ENCODE data around the gene GYPC. TPM values are rescaled to one million over a fixed set of nuclear protein-coding genes. Genes with fewer than 3 reads are reported as not detected.
A peak's percentile ranks its signal among the peaks of the same experiment; 100 is the strongest.

Gene GYPC
- polyA plus RNA-seq, 3 donors from 2014 or later: 164 to 231 (median 178) TPM

DNA sequence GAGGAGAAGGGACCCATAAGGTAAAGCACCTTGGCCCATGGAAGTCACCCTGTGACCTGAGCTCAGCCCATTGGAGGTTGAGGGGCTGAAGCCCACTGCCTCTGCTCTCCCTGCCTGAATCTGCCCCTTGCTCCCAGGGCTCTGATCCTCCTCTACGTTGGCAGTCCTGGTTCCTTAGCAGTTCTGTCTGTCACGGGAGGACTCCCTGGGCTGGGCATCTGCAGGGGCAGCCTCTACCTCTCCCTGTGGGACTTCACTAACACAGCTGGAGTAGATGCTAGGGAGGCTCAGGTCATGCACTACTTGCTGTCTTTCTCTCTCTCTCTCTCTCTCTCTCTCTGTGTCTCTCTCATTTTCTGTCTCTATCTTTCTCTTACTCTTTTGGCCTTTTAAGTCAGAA, 8.7 kb downstream of the GYPC start:
- Mint-ChIP-seq H3K27ac (peak overlapping the region; percentile 86 to 98 (median 94)), H3K27me3 (ENCODE audit: low read depth in 3 of 3) (peaks cover 0 to 11% (median 4%) of the 10 kb centered on the region in 3 donors), H3K4me3 (peak overlapping the region in 4 of 5 donors; percentile 63 to 75 (median 66)), H3K9me3 (no peaks in the 10 kb centered on the region), H3K4me1 (peaks cover 88 to 99% of the 10 kb centered on the region in 2 donors), H3K36me3 (no peaks in the 10 kb centered on the region)
- no peak for DNase-seq

DNA sequence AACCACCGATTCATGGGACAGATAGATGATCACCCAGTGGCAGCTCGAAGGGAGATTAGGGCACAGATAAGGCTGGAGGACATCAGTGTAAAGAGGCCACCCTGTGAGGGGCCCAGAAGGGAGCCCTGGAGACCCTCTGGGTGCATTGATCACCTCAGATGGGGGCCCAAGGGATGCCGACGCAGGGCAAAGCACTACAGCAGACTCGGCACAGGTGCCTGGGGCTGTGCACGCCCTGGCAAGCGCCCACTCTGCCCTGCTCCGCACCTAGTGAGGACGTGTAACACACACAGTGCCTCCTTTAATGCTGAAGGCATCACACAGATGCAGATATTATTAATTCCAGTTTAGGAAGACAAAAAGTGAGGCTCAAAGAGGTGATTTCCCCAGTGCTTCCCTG, 9.5 kb downstream of the GYPC start:
- Mint-ChIP-seq H3K4me3 (peak overlapping the region in 1 of 5 donors; percentile 57), H3K4me1 (peaks cover 87 to 93% of the 10 kb centered on the region in 2 donors), H3K36me3 (no peaks in the 10 kb centered on the region), H3K27me3 (ENCODE audit: low read depth in 3 of 3) (peaks cover 0 to 11% (median 4%) of the 10 kb centered on the region in 3 donors), H3K9me3 (no peaks in the 10 kb centered on the region), H3K27ac (peak overlapping the region; percentile 58 to 98 (median 92))
- no peak for DNase-seq

- H3K9me3 Mint-ChIP-seq: no peaks in the 10 kb centered on the region
- peaks cover 0 to 6% (median 2%) of the 10 kb centered on the region in 3 donors for H3K27me3 Mint-ChIP-seq (ENCODE audit: low read depth in 3 of 3)
- H3K36me3 Mint-ChIP-seq: no peaks in the 10 kb centered on the region
- peak overlapping the region in 2 of 6 donors; percentile 11 to 42 for H3K27ac Mint-ChIP-seq
- H3K4me1 Mint-ChIP-seq: peaks cover 83 to 92% of the 10 kb centered on the region in 2 donors
- peak overlapping the region in 1 of 5 donors; percentile 15 for H3K4me3 Mint-ChIP-seq
- DNase-seq: no peak
Observed at GRCh38 chr2:126668254-126668653, 12.3 kb downstream of the GYPC start.

DNA sequence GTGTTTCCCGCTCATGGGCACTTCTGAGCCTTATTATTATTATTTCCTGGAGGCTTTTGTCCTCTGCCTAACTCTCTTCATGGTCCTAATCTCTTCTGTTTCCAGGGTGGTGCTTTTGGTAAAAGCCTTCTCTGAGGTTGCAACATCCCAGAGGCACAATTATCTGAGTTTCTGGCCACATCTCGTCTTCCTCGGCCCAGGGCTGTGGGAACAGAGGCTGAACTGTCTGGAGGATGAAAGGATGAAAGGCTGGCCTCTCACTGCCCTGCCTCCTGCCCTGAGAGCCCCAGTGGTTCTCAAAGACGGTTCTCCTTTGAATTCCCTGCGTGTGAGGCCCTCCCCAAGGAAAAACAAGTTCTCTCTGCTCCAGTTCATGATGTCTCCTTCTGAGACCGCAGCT, 13.8 kb downstream of the GYPC start:
- DNase-seq: no peak
- H3K27me3 Mint-ChIP-seq (ENCODE audit: low read depth in 3 of 3): peaks cover 0 to 4% (median 0%) of the 10 kb centered on the region in 3 donors
- H3K4me3 Mint-ChIP-seq: no peak overlapping the region
- H3K4me1 Mint-ChIP-seq: peaks cover 76 to 91% of the 10 kb centered on the region in 2 donors
- no peaks in the 10 kb centered on the region for H3K9me3 Mint-ChIP-seq
- H3K27ac Mint-ChIP-seq: peak overlapping the region in 3 of 6 donors; percentile 49 to 74 (median 67)
- peaks cover 3 to 5% (median 4%) of the 10 kb centered on the region in 3 donors for H3K36me3 Mint-ChIP-seq

DNA sequence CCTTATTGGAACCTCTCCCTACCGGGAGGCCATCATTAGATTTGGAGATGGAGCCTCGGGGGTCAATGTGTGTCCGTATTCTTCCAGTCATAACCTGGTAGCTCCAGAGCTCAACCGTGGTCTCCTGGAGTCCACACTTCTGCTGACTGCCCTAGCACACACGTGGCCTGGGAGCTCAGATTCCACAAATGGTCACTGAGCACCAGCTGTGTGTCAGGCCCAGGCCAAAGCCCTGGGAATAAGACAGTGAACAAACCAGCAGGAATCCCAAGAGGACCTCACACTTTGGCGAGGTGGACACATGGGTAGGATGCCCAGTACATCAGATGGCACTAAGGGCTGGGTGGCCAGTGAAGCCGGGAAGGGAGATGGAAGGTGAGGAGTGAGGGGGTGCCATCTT, 15.5 kb downstream of the GYPC start:
- Mint-ChIP-seq H3K36me3 (peaks cover 16 to 19% (median 17%) of the 10 kb centered on the region in 3 donors), H3K27me3 (ENCODE audit: low read depth in 3 of 3) (peaks cover 0 to 1% (median 0%) of the 10 kb centered on the region in 3 donors), H3K9me3 (peaks cover 3 to 12% (median 5%) of the 10 kb centered on the region in 6 donors), H3K4me3 (no peak overlapping the region), H3K27ac (peak overlapping the region in 2 of 6 donors; percentile 61 to 65), H3K4me1 (peaks cover 74 to 89% of the 10 kb centered on the region in 2 donors)
- no peak for DNase-seq

GRCh38 chr2:126672980-126673605, 17.1 kb downstream of the GYPC start:
- Mint-ChIP-seq H3K9me3 (peaks cover 3 to 12% (median 5%) of the 10 kb centered on the region in 6 donors), H3K27ac (peak overlapping the region in 3 of 6 donors; percentile 41 to 53 (median 42)), H3K36me3 (peaks cover 16 to 20% (median 17%) of the 10 kb centered on the region in 3 donors), H3K4me3 (no peak overlapping the region), H3K4me1 (peaks cover 76 to 89% of the 10 kb centered on the region in 2 donors), H3K27me3 (ENCODE audit: low read depth in 3 of 3) (peaks cover 0 to 1% (median 0%) of the 10 kb centered on the region in 3 donors)
- DNase-seq: no peak

GRCh38 chr2:126674075-126674744, 18.3 kb downstream of the GYPC start:
- Mint-ChIP-seq H3K36me3 (peaks cover 16 to 20% (median 17%) of the 10 kb centered on the region in 3 donors), H3K27me3 (ENCODE audit: low read depth in 3 of 3) (peaks cover 0 to 3% (median 0%) of the 10 kb centered on the region in 3 donors), H3K4me1 (peaks cover 76 to 89% of the 10 kb centered on the region in 2 donors), H3K4me3 (no peak overlapping the region), H3K27ac (peak overlapping the region in 2 of 6 donors; percentile 21 to 23), H3K9me3 (peaks cover 3 to 12% (median 5%) of the 10 kb centered on the region in 6 donors)
- DNase-seq: no peak

GRCh38 chr2:126675637-126676036, 19.7 kb downstream of the GYPC start:
- peaks cover 74 to 85% of the 10 kb centered on the region in 2 donors for H3K4me1 Mint-ChIP-seq
- DNase-seq: no peak
- H3K4me3 Mint-ChIP-seq: no peak overlapping the region
- peaks cover 16 to 20% (median 17%) of the 10 kb centered on the region in 3 donors for H3K36me3 Mint-ChIP-seq
- H3K27ac Mint-ChIP-seq: peak overlapping the region; percentile 9 to 74 (median 43)
- H3K9me3 Mint-ChIP-seq: peaks cover 3 to 12% (median 5%) of the 10 kb centered on the region in 6 donors
- peaks cover 0 to 3% (median 0%) of the 10 kb centered on the region in 3 donors for H3K27me3 Mint-ChIP-seq (ENCODE audit: low read depth in 3 of 3)

DNA sequence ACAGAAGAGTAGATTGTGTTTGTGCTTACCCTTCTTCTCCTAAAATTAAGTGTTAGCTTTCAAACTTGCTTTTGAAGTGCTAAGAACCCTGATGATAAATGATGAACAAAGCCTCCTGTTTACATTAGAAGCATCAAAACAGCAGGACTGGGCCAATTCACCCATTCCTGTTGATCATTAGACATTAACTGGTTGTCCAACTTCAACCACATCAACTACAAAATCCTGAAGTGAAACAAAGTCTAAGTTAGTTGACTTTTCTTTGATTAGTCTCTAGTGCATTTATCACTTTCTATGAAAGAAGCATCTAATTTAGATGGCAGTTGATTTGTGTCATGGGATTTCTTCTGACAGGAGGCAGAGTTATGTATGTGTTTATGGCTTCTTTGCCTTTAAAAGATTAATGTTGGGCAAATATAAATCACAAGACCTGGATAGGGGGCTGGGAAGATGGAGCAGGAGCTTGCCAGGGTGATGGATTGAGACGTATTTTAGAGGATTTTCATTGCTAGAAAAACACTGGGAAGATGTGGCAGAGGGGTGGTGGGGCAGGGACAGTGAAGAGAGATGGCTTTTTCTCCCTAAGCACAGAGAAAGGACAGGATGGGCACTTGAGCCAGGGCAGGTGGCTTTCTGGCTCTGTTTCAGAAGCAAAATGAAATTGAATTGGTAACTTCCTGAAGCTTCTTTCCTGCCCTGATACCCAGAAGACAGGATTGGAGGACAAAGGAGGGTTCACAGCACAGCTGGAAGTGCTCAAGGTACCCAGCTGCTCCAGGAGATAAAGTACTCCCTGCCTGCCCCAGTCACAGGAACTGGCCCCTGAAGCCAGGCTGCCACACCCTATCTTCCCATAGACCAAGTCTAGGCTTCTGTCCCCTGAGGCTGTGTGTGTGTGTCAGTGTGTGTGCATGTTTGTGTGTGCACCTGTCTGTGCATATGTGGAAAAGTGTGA, 20.5 kb downstream of the GYPC start:
- Mint-ChIP-seq H3K27me3 (ENCODE audit: low read depth in 3 of 3) (peaks cover 0 to 3% (median 0%) of the 10 kb centered on the region in 3 donors), H3K4me3 (no peak overlapping the region), H3K4me1 (peaks cover 72 to 84% of the 10 kb centered on the region in 2 donors), H3K27ac (peak overlapping the region; percentile 9 to 89 (median 74)), H3K9me3 (peaks cover 4 to 12% (median 6%) of the 10 kb centered on the region in 6 donors), H3K36me3 (peaks cover 20 to 23% (median 20%) of the 10 kb centered on the region in 3 donors)
- DNase-seq: no peak

DNA sequence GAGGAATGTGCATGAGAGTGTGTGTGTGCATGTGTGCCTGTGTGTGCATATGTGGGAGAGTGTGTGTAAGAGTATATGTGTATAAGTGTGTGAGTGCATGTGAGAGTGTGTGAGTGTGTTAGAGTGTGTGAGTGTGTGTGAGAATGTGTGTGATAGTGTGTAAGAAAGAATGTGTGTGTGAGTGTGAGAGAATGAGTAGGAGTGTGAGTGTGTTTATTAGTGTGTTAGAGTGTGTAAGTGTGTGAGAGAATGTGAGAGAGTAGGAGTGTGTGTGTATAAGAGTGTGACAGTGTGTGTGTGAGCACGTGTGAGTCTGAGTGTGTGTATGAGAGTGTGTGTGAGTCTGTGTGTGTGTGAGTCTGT, 21.2 kb downstream of the GYPC start:
- Mint-ChIP-seq H3K27me3 (ENCODE audit: low read depth in 3 of 3) (peaks cover 0 to 3% (median 0%) of the 10 kb centered on the region in 3 donors), H3K36me3 (peaks cover 20 to 23% (median 20%) of the 10 kb centered on the region in 3 donors), H3K4me1 (peaks cover 66 to 83% of the 10 kb centered on the region in 2 donors), H3K27ac (peak overlapping the region; percentile 9 to 89 (median 62)), H3K4me3 (no peak overlapping the region), H3K9me3 (peaks cover 4 to 12% (median 6%) of the 10 kb centered on the region in 6 donors)
- DNase-seq: no peak

DNA sequence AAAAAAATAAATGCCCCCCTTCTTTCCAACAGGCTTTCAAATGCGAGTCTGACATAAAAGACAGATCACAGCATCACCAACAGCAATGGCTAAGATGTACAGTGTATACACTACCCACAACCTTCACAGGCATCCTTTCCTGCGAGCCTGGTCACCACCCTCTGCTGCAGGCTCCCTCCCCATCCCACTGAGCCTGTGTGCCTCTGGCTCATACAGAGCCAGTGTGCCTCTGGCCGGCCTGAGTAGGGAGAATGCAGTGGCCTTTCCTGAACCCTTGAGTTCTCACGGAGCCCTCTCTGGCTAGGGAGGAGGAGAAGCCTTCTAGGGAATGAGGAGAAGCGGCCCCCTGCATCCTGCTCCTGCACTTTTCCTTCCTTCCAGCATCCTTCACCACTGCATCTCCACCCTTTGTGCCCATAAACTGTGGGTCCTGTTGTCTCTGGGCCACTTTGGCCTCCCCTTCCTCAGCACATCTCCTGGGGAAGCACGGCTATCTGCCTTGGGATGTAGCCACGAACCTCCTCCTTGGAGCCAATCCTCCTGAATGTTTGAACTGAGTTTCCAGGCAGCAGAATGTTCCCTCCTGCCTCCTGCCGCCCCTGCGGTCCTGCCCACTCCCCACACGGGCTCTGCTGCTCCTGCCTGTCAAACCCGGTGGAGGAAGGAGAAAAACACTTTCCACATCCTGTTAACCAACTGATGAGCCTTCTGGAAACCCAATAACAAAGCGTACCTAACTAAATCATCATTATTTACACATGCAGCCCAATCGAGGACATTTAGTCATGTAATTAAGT, 22.5 kb downstream of the GYPC start:
- H3K9me3 Mint-ChIP-seq: peaks cover 4 to 12% (median 6%) of the 10 kb centered on the region in 6 donors
- peaks cover 64 to 83% of the 10 kb centered on the region in 2 donors for H3K4me1 Mint-ChIP-seq
- no peak overlapping the region for H3K4me3 Mint-ChIP-seq
- H3K36me3 Mint-ChIP-seq: peaks cover 20 to 26% (median 23%) of the 10 kb centered on the region in 3 donors
- H3K27me3 Mint-ChIP-seq (ENCODE audit: low read depth in 3 of 3): peaks cover 0 to 3% (median 0%) of the 10 kb centered on the region in 3 donors
- no peak for DNase-seq
- peak overlapping the region; percentile 25 to 91 (median 56) for H3K27ac Mint-ChIP-seq

GRCh38 chr2:126679094-126679713, 23.2 kb downstream of the GYPC start:
- DNase-seq: no peak
- H3K4me1 Mint-ChIP-seq: peaks cover 65 to 83% of the 10 kb centered on the region in 2 donors
- H3K27me3 Mint-ChIP-seq (ENCODE audit: low read depth in 3 of 3): peaks cover 0 to 1% (median 0%) of the 10 kb centered on the region in 3 donors
- peak overlapping the region; percentile 1 to 91 (median 56) for H3K27ac Mint-ChIP-seq
- H3K9me3 Mint-ChIP-seq: peaks cover 4 to 12% (median 6%) of the 10 kb centered on the region in 6 donors
- no peak overlapping the region for H3K4me3 Mint-ChIP-seq
- H3K36me3 Mint-ChIP-seq: peaks cover 18 to 31% (median 27%) of the 10 kb centered on the region in 3 donors

Measured in immature natural killer cell (primary cell).